GM12873 (cell line): ENCODE measurements around the gene PPP2R5A.

Experiments
- CTCF ChIP-seq: IDR thresholded peaks from 2 replicates; pipeline ENCODE4 v1.5.1; 2012; ENCODE audit warnings: low read depth, mild to moderate bottlenecking, moderate library complexity, low read length, control low read depth; ENCODE audit not compliant: insufficient read depth; ENCODE audit errors: missing control alignments

PPP2R5A gene

GRCh38 chr1:212344905-212345304, 59.7 kb downstream of the PPP2R5A start:
- no peak for TF ChIP-seq CTCF

GRCh38 chr1:212346601-212347000, 61.4 kb downstream of the PPP2R5A start:
- TF ChIP-seq CTCF, result no peak

GRCh38 chr1:212351588-212352362, 66.6 kb downstream of the PPP2R5A start:
- no peak for TF ChIP-seq CTCF

- no peak for TF ChIP-seq CTCF
Observed at GRCh38 chr1:212353181-212353580, 68.0 kb downstream of the PPP2R5A start.

GRCh38 chr1:212354464-212354863, 69.3 kb downstream of the PPP2R5A start:
- no peak for TF ChIP-seq CTCF

GRCh38 chr1:212355230-212355969, 70.2 kb downstream of the PPP2R5A start:
- no peak for TF ChIP-seq CTCF

GRCh38 chr1:212359794-212360479, 74.7 kb downstream of the PPP2R5A start:
- no peak for TF ChIP-seq CTCF
